Right lobe of liver (tissue), 6 donors: ENCODE measurements around the gene ADARB2. TPM values are rescaled to one million over a fixed set of nuclear protein-coding genes. Genes with fewer than 3 reads are reported as not detected.
A peak's percentile ranks its signal among the peaks of the same experiment; 100 is the strongest.

Experiments
- ATAC-seq, 4 donors: fragments of 200-7000 bp; cut with Tn5 transposase; one replicate each; pipeline ENCODE4 v1.9.1; 2020; ENCODE audit warnings: mild to moderate bottlenecking in 4 of 4, moderate library complexity in 4 of 4
- DNase-seq, 3 donors: peaks; one replicate each; pipeline ENCODE4 v3.0.0-alpha.2; 2020
- H3K27ac ChIP-seq, 3 donors: fragments of 200-600 bp; one replicate each; pipeline ENCODE4 v1.8.0; 2022
- H3K27me3 ChIP-seq, 2 donors: fragments of 200-600 bp; one replicate each; pipeline ENCODE4 v1.8.0; 2022
- H3K36me3 ChIP-seq, 4 donors: fragments of 200-600 bp; sonication (generic) in 1 of 4; one replicate each; pipeline versions ENCODE4 v1.5.1 to v1.8.0; 2017 to 2022; ENCODE audit warnings: control low read depth in 1 of 4
- H3K4me1 ChIP-seq, 4 donors: fragments of 200-600 bp; sonication (generic) in 1 of 4; one replicate each; pipeline versions ENCODE4 v1.5.1 to v1.8.0; 2017 to 2022; ENCODE audit warnings: control low read depth in 1 of 4
- H3K4me3 ChIP-seq, 3 donors: fragments of 200-600 bp; one replicate each; pipeline ENCODE4 v1.8.0; 2022
- H3K9me3 ChIP-seq, 4 donors: fragments of 200-600 bp; sonication (generic) in 1 of 4; one replicate each; pipeline versions ENCODE4 v1.5.1 to v1.8.0; 2017 to 2022; ENCODE audit warnings: control low read depth in 1 of 4
- POLR2A ChIP-seq: fragments of 450-650 bp; IDR thresholded peaks from one replicate; pipeline ENCODE4 v1.6.1; 2017; ENCODE audit warnings: antibody characterized with exemption, mild to moderate bottlenecking
- WGBS: methylation state at CpG from one replicate; pipeline ENCODE4 v1.1.6; 2018; ENCODE audit warnings: low coverage, low lambda C conversion rate; ENCODE audit not compliant: insufficient coverage; ENCODE audit errors: missing lambda C conversion rate; 5-methylcytosine and 5-hydroxymethylcytosine counted together
- intact Hi-C, 2 donors: fragments of 100-400 bp; cut with DNase I; formaldehyde crosslinking; loops; one replicate each; pipeline versions ENCODE4 v1.11.2 to v1.14.1; 2022
- total RNA-seq, 6 experiments: library from RNA; depleted of rRNA in 2 of 6; stranded (reverse); fragments of >200 nt in 2 of 6; fragmentation: NEBNext Ultra II Directional in 3 of 6; extraction: Animal tissue kit (Norgen Biotek cat#: 25700) in 3 of 6; gene quantifications; one replicate each; pipeline versions ENCODE4 v1.1.0 to v1.2.4, GENCODE V29; 2016 to 2023
- TF ChIP-seq, protein P1 (sequence below), 4 donors: fragments of 200-600 bp in 3 of 4; fragments of 450-650 bp in 1 of 4; IDR thresholded peaks; one replicate each; pipeline versions ENCODE4 v1.5.1 to v1.8.0; 2016 to 2022; ENCODE audit warnings: antibody characterized with exemption in 4 of 4, mild to moderate bottlenecking in 2 of 4
- donor health status: DM: no; HTN: yes; CAD: no.
- donor health status: DM: no; HTN: no; CAD: no.
- donor health status: DM: no; HTN: no; CAD: no.
- donor health status: DM: no; HTN: yes; CAD: no.
- donor health status: DM: no; HTN: yes; CAD: no.

ADARB2 gene
- total RNA-seq, 6 experiments from 2014 or later = 0.07 to 0.68 (median 0.42) TPM

GRCh38 chr10:1546431-1547110 is 190.8 kb downstream of the ADARB2 start:
- intact Hi-C loops = no loop called here
- peak in 1 of 3 donors; percentile 27 for DNase-seq
- Histone ChIP-seq H3K27ac (no peak overlapping the region), H3K9me3 (no peaks in the 10 kb centered on the region), H3K4me1 (no peaks in the 10 kb centered on the region), H3K4me3 (no peak overlapping the region), H3K27me3 (no peaks in the 10 kb centered on the region), H3K36me3 (no peaks in the 10 kb centered on the region)
- WGBS = 43% methylated on average over 7 of the region's 19 CpGs
- no peak for TF ChIP-seq POLR2A
- TF ChIP-seq, protein P1, sequence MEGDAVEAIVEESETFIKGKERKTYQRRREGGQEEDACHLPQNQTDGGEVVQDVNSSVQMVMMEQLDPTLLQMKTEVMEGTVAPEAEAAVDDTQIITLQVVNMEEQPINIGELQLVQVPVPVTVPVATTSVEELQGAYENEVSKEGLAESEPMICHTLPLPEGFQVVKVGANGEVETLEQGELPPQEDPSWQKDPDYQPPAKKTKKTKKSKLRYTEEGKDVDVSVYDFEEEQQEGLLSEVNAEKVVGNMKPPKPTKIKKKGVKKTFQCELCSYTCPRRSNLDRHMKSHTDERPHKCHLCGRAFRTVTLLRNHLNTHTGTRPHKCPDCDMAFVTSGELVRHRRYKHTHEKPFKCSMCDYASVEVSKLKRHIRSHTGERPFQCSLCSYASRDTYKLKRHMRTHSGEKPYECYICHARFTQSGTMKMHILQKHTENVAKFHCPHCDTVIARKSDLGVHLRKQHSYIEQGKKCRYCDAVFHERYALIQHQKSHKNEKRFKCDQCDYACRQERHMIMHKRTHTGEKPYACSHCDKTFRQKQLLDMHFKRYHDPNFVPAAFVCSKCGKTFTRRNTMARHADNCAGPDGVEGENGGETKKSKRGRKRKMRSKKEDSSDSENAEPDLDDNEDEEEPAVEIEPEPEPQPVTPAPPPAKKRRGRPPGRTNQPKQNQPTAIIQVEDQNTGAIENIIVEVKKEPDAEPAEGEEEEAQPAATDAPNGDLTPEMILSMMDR (IDR thresholded peaks at IDR 0.05) = no peak
- no peak for ATAC-seq

GRCh38 chr10:1545524-1545923 is 191.8 kb downstream of the ADARB2 start:
- H3K4me3 ChIP-seq = no peak overlapping the region

GRCh38 chr10:1544929-1545328 is 192.4 kb downstream of the ADARB2 start:
- intact Hi-C loops = no loop called here
- no peak for ATAC-seq
- peak in 1 of 3 donors; percentile 18 for DNase-seq
- Histone ChIP-seq H3K4me3 (no peak overlapping the region), H3K36me3 (no peaks in the 10 kb centered on the region), H3K9me3 (no peaks in the 10 kb centered on the region), H3K27me3 (no peaks in the 10 kb centered on the region), H3K27ac (no peak overlapping the region), H3K4me1 (no peaks in the 10 kb centered on the region)
- 33% methylated on average over 1 of the region's 2 CpGs for WGBS
- TF ChIP-seq POLR2A = no peak
- TF ChIP-seq, protein P1 (IDR thresholded peaks at IDR 0.05) = no peak

More at GRCh38 chr10:1545524-1545923, 191.8 kb downstream of the ADARB2 start:
- Histone ChIP-seq H3K9me3 (no peaks in the 10 kb centered on the region), H3K27ac (no peak overlapping the region), H3K4me1 (no peaks in the 10 kb centered on the region), H3K27me3 (no peaks in the 10 kb centered on the region), H3K36me3 (no peaks in the 10 kb centered on the region)
- WGBS = 39% methylated on average over 3 of the region's 7 CpGs
- intact Hi-C loops = no loop called here
- DNase-seq = peak in 1 of 3 donors; percentile 12
- ATAC-seq = no peak
- TF ChIP-seq, protein P1 (IDR thresholded peaks at IDR 0.05) = no peak
- no peak for TF ChIP-seq POLR2A

DNA sequence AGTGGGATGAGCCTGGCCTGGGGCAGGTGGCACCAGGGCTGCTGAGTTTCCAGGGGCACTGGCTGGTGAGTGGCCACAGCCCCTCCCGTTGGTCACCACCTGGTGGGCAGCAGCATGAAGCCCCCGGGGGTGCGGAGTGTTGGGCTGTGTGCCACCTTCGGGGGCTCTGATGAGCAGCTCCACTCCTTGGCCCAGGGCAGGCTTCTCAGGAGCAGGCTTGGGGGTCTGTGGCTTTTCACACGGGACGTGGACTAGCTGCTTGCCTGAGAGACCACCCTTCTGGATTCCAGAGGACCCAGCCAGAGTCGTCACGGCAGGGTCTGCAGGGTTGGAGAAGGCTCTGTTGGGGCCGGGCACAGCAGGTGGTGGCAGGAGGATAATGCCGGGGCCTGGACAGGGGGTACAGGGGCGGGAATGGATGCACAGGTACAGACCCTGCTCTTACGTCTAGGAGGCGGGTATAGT is 193.1 kb downstream of the ADARB2 start:
- H3K9me3 ChIP-seq = no peaks in the 10 kb centered on the region
- no peak overlapping the region for H3K27ac ChIP-seq
- no peak for TF ChIP-seq POLR2A
- TF ChIP-seq, protein P1 (IDR thresholded peaks at IDR 0.05) = no peak
- H3K4me1 ChIP-seq = no peaks in the 10 kb centered on the region
- H3K4me3 ChIP-seq = no peak overlapping the region
- 73% methylated on average over 4 of the region's 13 CpGs for WGBS
- intact Hi-C loops = no loop called here
- H3K36me3 ChIP-seq = no peaks in the 10 kb centered on the region
- H3K27me3 ChIP-seq = no peaks in the 10 kb centered on the region
- DNase-seq = peak in 1 of 3 donors; percentile 38
- peak in 1 of 4 donors; percentile 22 for ATAC-seq
